HG02588 (cell line): ENCODE data around the gene NADK2.
A peak's percentile ranks its signal among the peaks of the same experiment; 100 is the strongest.

Experiments used
- ATAC-seq: cut with Tn5 transposase; IDR thresholded peaks from one replicate; pipeline ENCODE4 v1.9.1; 2021; ENCODE audit warnings: mild to moderate bottlenecking, moderate library complexity; ENCODE audit not compliant: unreplicated experiment

Gene NADK2

GRCh38 chr5:36246036-36246800, 4.5 kb upstream of the NADK2 start:
- ATAC-seq = no peak

- no peak for ATAC-seq
Measured at GRCh38 chr5:36244076-36244475, 2.4 kb upstream of the NADK2 start.

- no peak for ATAC-seq
Measured at GRCh38 chr5:36243653-36244052, 1.9 kb upstream of the NADK2 start.

- ATAC-seq = no peak
Measured at GRCh38 chr5:36242534-36243485, 1.1 kb upstream of the NADK2 start.

GRCh38 chr5:36240779-36241630, 720 bp downstream of the NADK2 start:
- ATAC-seq = peak; percentile 19

- no peak for ATAC-seq
Measured at GRCh38 chr5:36239370-36240293, 2.1 kb downstream of the NADK2 start.

- ATAC-seq = no peak
Measured at GRCh38 chr5:36238502-36239295, 3.0 kb downstream of the NADK2 start.

- ATAC-seq = no peak
Measured at GRCh38 chr5:36237751-36238150, 4.0 kb downstream of the NADK2 start.

- no peak for ATAC-seq
Measured at GRCh38 chr5:36236801-36237200, 4.9 kb downstream of the NADK2 start.

- ATAC-seq = no peak
Measured at GRCh38 chr5:36232533-36232932, 9.2 kb downstream of the NADK2 start.

- ATAC-seq = no peak
Measured at GRCh38 chr5:36230151-36230790, 11.5 kb downstream of the NADK2 start.

- ATAC-seq = no peak
Measured at GRCh38 chr5:36228505-36228904, 13.2 kb downstream of the NADK2 start.

- no peak for ATAC-seq
Measured at GRCh38 chr5:36227046-36227445, 14.7 kb downstream of the NADK2 start.

- ATAC-seq = no peak
Measured at GRCh38 chr5:36222620-36223019, 19.1 kb downstream of the NADK2 start.

- no peak for ATAC-seq
Measured at GRCh38 chr5:36217988-36218387, 23.7 kb downstream of the NADK2 start.

- no peak for ATAC-seq
Measured at GRCh38 chr5:36217567-36217966, 24.2 kb downstream of the NADK2 start.

- ATAC-seq = no peak
Measured at GRCh38 chr5:36215910-36216309, 25.8 kb downstream of the NADK2 start.

- ATAC-seq = no peak
Measured at GRCh38 chr5:36214436-36214835, 27.3 kb downstream of the NADK2 start.

GRCh38 chr5:36209664-36210063, 32.1 kb downstream of the NADK2 start:
- no peak for ATAC-seq
